SH-SY5Y (cell line): Measurements from ENCODE around the gene SYT7.

ENCODE experiments used
- GATA2 ChIP-seq: IDR thresholded peaks from 2 replicates; pipeline ENCODE4 v1.6.1; 2011; ENCODE audit warnings: mild to moderate bottlenecking, low read depth, low read length
- GATA3 ChIP-seq: IDR thresholded peaks from 2 replicates; pipeline ENCODE4 v1.6.1; 2011; ENCODE audit warnings: low read depth, mild to moderate bottlenecking, low read length, moderate library complexity

The SYT7 gene

GRCh38 chr11:61579676-61580270 is 1.1 kb downstream of the SYT7 start:
- no peak for TF ChIP-seq GATA3
- TF ChIP-seq GATA2, result no peak

DNA sequence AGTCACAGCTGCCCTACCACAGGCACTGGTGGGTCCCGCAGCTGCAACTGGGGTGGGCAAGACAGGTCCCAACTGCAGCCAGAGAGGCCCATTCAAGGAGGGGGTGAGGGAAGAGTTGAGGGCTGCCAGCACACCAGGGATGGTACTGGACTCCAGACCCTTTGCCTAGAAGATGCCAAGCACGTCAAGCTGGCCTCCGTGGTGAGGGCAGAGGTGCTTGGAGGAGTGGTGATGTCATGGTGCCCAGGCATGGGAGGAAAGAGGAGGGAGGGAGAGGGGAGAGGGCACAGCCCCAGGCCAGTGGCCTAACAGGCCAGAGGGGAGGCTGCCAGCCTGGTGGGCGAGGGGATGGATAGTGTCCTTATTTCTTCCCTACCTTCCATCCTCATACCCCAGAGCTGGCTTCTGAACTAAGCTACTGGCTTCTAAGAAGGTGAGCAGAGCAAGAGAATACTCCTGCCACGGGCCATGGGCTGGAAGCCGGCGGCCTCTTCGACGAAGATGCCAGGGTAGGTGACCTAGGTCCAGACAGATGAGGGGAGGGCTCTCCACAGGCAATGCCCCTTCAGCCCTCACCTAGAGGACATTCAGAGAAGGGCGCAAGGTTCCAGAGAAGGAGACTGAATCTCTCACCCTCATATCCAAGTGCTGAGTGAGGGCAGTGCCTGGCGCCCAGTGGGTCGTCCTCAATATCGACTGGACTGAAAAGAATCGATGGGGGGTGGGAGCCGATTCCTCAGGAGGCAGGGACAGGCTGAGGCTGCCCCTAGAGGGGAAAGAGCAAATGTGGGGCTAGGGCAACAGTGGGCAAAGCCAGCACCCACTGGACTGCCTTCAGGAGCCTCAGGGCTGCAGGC is 1.8 kb downstream of the SYT7 start:
- TF ChIP-seq GATA3, result no peak
- no peak for TF ChIP-seq GATA2

DNA sequence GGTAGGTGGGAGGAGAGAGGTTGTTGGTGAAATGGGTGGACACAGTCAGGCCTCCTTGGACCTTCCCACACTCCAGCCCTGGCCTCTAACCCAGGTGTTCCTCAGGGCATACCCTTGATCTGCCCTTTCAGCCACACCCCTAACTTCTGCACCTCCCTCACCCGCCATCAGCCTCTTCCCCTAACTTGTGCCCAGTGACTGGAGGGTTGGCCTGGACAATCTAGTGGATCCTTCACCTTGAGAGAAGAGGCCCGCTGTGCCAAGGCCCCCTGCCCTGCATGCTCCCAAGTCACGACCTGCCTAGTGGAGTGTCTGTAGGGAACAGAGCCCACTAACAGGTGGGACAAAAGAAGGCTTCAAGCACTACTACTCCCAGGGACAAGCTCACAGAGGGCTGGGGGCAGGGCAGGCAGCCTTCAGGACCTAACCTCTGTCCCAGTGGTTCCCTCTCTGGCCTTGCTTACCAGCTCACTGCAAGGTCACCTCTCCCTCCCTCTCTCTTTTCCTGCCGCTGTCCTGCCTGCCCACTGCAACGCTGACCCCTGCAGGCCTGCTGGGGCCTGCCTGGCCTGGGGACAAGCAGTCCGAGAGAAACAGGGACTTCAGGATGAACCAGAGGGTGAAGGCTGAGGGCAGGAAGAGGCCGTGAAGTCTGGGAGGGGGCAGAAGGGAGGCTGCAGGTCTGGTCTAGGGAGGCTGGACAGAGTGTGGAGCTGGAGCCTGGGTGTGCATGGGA is 3.3 kb downstream of the SYT7 start:
- TF ChIP-seq GATA3 (no peak), GATA2 (no peak)

- TF ChIP-seq GATA2, result no peak
- TF ChIP-seq GATA3, result no peak
Observed at GRCh38 chr11:61575886-61576861, 4.7 kb downstream of the SYT7 start.

DNA sequence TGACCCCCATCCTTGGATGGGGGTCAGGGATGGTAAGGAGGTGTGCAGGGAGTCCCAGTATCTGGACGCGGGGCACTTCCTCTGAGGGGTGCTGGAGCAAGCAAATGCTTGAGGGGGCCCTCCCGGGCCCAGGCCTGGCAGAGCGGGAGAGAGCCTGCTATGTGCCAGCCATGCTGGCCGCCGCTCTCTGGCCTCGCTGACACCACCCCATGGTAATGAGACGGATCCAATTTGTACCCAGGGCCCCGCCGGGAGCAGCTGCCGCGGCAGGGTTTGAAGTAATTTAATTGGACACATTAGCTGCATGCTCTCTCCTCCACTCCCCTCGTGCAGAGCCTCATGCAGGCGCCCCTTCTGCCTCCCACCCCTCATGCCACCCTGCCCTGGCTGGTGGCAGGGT is 6.3 kb downstream of the SYT7 start:
- TF ChIP-seq GATA3, result no peak

DNA sequence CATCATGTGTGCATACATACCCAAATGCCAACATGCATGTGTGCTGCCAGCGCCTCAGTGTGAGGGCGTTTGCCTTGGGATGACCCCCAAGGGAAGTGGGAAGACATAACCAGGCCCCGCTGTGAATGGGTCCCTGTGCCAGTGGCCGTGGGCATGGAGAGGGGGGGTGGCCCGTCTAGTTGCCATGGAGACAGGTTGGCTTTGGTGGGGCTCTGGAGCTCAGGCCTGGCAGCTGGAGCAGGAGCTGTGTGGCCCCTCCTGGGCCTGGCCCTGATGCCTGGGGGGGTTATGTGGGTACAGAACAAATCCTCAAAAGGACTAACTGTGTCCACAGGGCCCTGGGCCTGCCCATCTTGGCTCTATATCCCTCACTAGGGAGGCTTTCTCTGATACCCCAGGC is 8.0 kb downstream of the SYT7 start:
- no peak for TF ChIP-seq GATA2
- TF ChIP-seq GATA3, result no peak

DNA sequence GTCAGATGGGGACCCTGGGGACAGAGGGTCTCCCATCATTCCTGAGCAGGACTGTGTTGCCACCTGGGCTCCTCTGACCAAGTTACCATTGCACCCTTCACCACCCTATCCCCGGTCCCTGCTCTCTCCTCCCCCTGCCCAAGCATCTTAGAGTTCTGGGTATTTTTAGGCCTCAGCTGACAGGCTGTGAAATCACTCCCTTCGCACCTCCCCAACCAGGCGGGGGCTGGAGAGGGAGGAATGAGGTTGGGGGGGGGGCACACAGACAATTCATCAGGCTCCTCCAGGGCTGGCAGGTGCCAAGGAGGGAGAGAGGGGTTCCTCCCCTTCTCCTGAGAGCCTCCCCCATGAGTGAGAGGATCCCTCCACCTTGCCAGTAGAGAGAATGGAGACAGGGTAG is 9.0 kb downstream of the SYT7 start:
- no peak for TF ChIP-seq GATA3
- TF ChIP-seq GATA2, result no peak

- TF ChIP-seq GATA2, result no peak
- TF ChIP-seq GATA3, result no peak
Observed at GRCh38 chr11:61571337-61571736, 9.5 kb downstream of the SYT7 start.

DNA sequence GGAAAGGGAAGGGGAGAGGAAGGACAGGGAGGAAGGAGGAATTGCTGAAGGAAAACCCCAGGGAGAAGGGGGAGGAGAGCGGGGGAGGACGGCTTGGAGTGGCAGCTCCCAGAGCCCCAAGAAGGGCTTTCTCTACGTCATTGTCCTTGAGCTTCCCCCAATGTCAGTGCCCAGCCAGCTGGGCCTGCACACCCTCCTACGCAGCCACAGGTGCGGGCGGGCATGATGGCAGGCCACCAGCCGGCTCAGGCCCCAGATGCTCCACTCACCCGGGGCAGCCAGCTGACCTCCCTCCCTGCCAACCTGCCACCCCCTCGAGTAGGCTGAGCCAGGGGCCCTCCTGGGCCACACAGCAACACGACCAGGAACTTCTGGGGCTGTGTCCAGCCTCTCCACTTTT is 11.2 kb downstream of the SYT7 start:
- TF ChIP-seq GATA3 (no peak), GATA2 (no peak)

GRCh38 chr11:61569018-61569417 is 11.9 kb downstream of the SYT7 start:
- TF ChIP-seq GATA2 (no peak), GATA3 (no peak)

GRCh38 chr11:61567286-61568061 is 13.4 kb downstream of the SYT7 start:
- no peak for TF ChIP-seq GATA2
- no peak for TF ChIP-seq GATA3

DNA sequence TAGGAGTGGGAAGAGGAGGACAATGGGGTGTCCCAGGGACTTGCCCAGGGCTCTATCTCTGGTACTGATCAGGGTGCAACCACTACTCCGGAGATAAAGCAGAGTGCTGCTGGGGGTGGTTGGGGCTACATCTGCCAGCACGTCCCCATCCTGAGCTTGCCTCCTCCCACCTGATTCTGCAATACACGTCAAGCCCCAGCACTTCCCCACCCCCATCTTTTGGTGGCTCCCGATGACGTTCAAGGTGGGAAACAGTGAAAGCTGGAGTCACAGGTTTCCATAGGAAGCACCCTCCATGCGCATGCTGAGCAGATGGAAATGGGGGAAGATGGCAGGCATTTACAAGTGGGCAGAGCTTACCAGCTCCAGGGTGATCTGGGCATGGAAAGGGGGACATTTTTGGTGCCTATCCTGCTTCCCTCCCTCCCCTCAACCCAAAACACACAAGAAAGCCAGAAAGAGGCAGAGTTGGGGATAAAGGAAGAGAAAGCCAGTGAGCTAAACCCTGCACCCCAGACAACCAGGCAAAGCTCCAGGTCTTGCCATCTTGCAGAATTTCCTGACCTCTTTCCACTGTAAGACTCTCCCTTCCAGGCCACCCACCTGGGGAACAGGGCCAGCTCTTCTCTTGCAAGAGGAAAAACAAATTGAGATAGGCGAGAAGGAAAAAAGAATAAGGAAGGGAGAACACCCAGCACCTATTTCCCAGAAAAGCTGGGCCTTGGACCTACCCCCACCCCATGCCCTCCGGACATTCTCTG is 15.8 kb downstream of the SYT7 start:
- no peak for TF ChIP-seq GATA2
- no peak for TF ChIP-seq GATA3
